B cell (primary cell): ENCODE measurements around the gene HPCAL4.

ENCODE experiments used
- EZH2 ChIP-seq: IDR thresholded peaks from 2 replicates; pipeline ENCODE4 v1.6.1; 2012; ENCODE audit warnings: borderline replicate concordance, low read depth, mild to moderate bottlenecking, moderate library complexity, low read length; ENCODE audit not compliant: insufficient read depth, poor library complexity, severe bottlenecking
- TF ChIP-seq, protein P1 (sequence below): fragments of 200-600 bp; IDR thresholded peaks from one replicate; pipeline ENCODE4 v1.8.0; 2022; ENCODE audit warnings: antibody characterized with exemption, mild to moderate bottlenecking

GRCh38 chr1:39677645-39678044, 13.6 kb downstream of the HPCAL4 start:
- no peak for TF ChIP-seq EZH2
- TF ChIP-seq, protein P1, sequence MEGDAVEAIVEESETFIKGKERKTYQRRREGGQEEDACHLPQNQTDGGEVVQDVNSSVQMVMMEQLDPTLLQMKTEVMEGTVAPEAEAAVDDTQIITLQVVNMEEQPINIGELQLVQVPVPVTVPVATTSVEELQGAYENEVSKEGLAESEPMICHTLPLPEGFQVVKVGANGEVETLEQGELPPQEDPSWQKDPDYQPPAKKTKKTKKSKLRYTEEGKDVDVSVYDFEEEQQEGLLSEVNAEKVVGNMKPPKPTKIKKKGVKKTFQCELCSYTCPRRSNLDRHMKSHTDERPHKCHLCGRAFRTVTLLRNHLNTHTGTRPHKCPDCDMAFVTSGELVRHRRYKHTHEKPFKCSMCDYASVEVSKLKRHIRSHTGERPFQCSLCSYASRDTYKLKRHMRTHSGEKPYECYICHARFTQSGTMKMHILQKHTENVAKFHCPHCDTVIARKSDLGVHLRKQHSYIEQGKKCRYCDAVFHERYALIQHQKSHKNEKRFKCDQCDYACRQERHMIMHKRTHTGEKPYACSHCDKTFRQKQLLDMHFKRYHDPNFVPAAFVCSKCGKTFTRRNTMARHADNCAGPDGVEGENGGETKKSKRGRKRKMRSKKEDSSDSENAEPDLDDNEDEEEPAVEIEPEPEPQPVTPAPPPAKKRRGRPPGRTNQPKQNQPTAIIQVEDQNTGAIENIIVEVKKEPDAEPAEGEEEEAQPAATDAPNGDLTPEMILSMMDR = no peak
